ENCODE results near the gene CRISP1.
"Not testable (repeated sequence)": the region's sequence is repeated elsewhere in the genome, so short reads cannot be mapped to it uniquely, and the experiment has no call there.

Gene CRISP1

GRCh38 chr6:49839957-49840356 is 26.4 kb downstream of the CRISP1 start:
- no peak for DNase-seq (ENCODE audit: low read depth)

- DNase-seq (ENCODE audit: low read depth), result no peak
Observed at GRCh38 chr6:49839162-49839561, 27.2 kb downstream of the CRISP1 start.

GRCh38 chr6:49835140-49835539 is 31.2 kb downstream of the CRISP1 start:
- no peak for DNase-seq (ENCODE audit: low read depth)

GRCh38 chr6:49833386-49833785 is 32.9 kb downstream of the CRISP1 start:
- DNase-seq (ENCODE audit: low read depth), result no peak

- DNase-seq (ENCODE audit: low read depth), result no peak
Observed at GRCh38 chr6:49826743-49827406, 39.5 kb downstream of the CRISP1 start.

GRCh38 chr6:49815166-49815565 is 51.2 kb downstream of the CRISP1 start:
- DNase-seq (ENCODE audit: low read depth), result no peak

GRCh38 chr6:49813248-49813647 is 53.1 kb downstream of the CRISP1 start:
- no peak for DNase-seq (ENCODE audit: low read depth)

GRCh38 chr6:49806145-49806544 is 60.2 kb downstream of the CRISP1 start:
- no peak for DNase-seq (ENCODE audit: low read depth)

- no peak for DNase-seq (ENCODE audit: low read depth)
Observed at GRCh38 chr6:49805246-49805645, 61.1 kb downstream of the CRISP1 start.

- no peak for DNase-seq (ENCODE audit: low read depth)
Observed at GRCh38 chr6:49801525-49801924, 64.8 kb downstream of the CRISP1 start.

- no peak for DNase-seq (ENCODE audit: low read depth)
Observed at GRCh38 chr6:49799090-49799489, 67.2 kb downstream of the CRISP1 start.

- not testable (repeated sequence) for DNase-seq (ENCODE audit: low read depth)
Observed at GRCh38 chr6:49796842-49797455, 69.4 kb downstream of the CRISP1 start.

GRCh38 chr6:49790341-49790740 is 76.0 kb downstream of the CRISP1 start:
- no peak for DNase-seq (ENCODE audit: low read depth)

- DNase-seq (ENCODE audit: low read depth), result no peak
Observed at GRCh38 chr6:49787176-49787575, 79.2 kb downstream of the CRISP1 start, which contains the start of gene PGK2. TSS of gene PGK2 (minus strand) at chr6:49787285. CDS start at chr6:49787187, 98 bp downstream.

GRCh38 chr6:49784272-49784671 is 82.1 kb downstream of the CRISP1 start:
- DNase-seq (ENCODE audit: low read depth), result no peak

Data from stimulated activated CD8-positive, alpha-beta memory T cell treated with anti-CD3 and anti-CD28 coated beads, Interleukin-12 subunit alpha, Interleukin-12 subunit beta, amount 100 ng/mL, for 1 hour (primary cell).